Measurements from ENCODE around the gene ADAR.

GRCh38 chr1:154622503-154623039 lies 14.6 kb upstream of the ADAR start:
- no peak for TF ChIP-seq CTCF (optimal IDR thresholded peaks at IDR 0.05 in 1 of 3, IDR thresholded peaks at IDR 0.05 in 1 of 3, conservative IDR thresholded peaks at IDR 0.05 in 1 of 3; ENCODE audit: extremely low read depth in 1 of 3, insufficient read depth in 2 of 3, low read length in 3 of 3)
- no peak for TF ChIP-seq EZH2 (IDR thresholded peaks at IDR 0.05; ENCODE audit: low read length)
